Neuron (in vitro differentiated cells): ENCODE measurements around the gene RNF130.
"Not testable (repeated sequence)": the region's sequence is repeated elsewhere in the genome, so short reads cannot be mapped to it uniquely, and the experiment has no call there.

Source experiments
- H2AFZ ChIP-seq: one replicate; pipeline ENCODE4 v1.6.1; 2013; ENCODE audit warnings: low read depth, mild to moderate bottlenecking, inconsistent platforms, low read length, moderate library complexity
- H3K27me3 ChIP-seq: one replicate; pipeline ENCODE4 v1.6.1; 2013; ENCODE audit warnings: low read length; ENCODE audit not compliant: insufficient read depth
- H3K36me3 ChIP-seq: one replicate; pipeline ENCODE4 v1.6.1; 2013; ENCODE audit warnings: low read length; ENCODE audit not compliant: insufficient read depth
- H3K4me1 ChIP-seq: one replicate; pipeline ENCODE4 v1.6.1; 2013; ENCODE audit warnings: low read length; ENCODE audit not compliant: insufficient read depth
- H3K4me3 ChIP-seq: 2 replicates; pipeline ENCODE4 v1.5.1; 2013; ENCODE audit warnings: mild to moderate bottlenecking, low read length, moderate library complexity
- H3K9me3 ChIP-seq: one replicate; pipeline ENCODE4 v1.6.1; 2013; ENCODE audit warnings: low read length

The RNF130 gene

DNA sequence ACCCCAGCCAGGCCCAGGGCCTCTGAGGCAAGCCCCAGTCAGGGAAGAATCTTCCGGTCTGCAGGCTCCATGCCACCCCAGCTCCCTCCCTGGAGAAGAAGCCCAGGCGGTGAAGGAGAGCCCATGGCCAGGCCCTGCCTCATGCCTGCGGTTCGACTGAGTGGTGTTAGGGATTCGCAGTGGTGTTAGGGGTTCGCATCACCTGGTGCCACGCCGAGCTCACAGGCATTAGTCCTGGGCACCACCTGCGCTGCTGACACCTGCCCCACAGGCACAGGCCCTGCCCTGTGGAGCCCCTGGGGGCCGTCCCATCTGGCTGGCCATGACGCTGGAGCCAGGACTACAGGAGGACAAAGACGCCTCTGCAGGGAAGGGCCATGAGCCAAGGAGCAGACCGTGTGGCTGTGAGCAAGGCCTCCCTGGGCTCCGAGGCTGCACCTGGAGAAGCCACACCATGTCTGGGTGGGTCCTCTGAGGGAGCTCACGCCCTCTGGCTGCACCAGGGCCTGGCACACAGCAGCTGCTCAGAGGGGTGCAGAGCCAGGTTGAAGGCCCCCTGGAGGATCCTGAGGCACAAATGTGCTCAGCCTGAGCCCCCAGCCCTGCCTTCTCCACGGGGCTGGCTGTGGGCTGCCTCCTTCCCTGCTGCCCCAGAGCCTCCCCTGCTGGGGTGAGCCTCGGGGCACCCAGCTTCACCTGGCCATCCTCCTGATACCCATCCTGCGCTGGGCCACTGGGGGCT is 27.6 kb upstream of the RNF130 start:
- no peak overlapping the region for H2AFZ ChIP-seq
- H3K4me3 ChIP-seq, result no peak overlapping the region
- H3K9me3 ChIP-seq, result peaks cover 12% of the 10 kb centered on the region
- no peaks in the 10 kb centered on the region for H3K27me3 ChIP-seq
- no peaks in the 10 kb centered on the region for H3K4me1 ChIP-seq
- no peaks in the 10 kb centered on the region for H3K36me3 ChIP-seq

- Histone ChIP-seq H3K9me3 (peaks cover 12% of the 10 kb centered on the region), H2AFZ (no peak overlapping the region), H3K27me3 (no peaks in the 10 kb centered on the region), H3K36me3 (no peaks in the 10 kb centered on the region), H3K4me1 (no peaks in the 10 kb centered on the region), H3K4me3 (no peak overlapping the region)
Observed at GRCh38 chr5:180098526-180098925, 27.0 kb upstream of the RNF130 start.

DNA sequence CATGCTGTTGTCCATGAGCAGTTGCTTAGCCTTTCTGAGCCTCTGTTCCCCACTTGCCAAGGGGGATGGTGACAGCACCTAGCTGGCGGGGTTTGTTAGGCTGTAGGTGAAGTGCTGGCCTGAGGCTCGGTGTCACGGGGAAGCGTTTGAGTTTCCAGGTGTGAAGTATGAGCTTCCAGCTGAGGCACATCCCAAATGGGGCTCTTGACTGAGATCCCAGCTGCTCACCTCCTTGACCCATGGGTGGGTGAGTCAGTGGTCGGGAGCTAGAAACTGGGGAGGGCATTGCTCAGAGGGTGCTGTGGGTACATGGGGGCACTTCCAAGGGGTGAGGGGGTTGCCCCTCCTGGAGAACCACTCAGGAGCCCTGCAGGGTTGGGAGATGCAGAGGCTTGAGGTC is 26.4 kb upstream of the RNF130 start:
- no peaks in the 10 kb centered on the region for H3K27me3 ChIP-seq
- peaks cover 12% of the 10 kb centered on the region for H3K9me3 ChIP-seq
- H3K36me3 ChIP-seq, result no peaks in the 10 kb centered on the region
- no peaks in the 10 kb centered on the region for H3K4me1 ChIP-seq
- no peak overlapping the region for H2AFZ ChIP-seq
- H3K4me3 ChIP-seq, result no peak overlapping the region

- no peak overlapping the region for H2AFZ ChIP-seq
- H3K4me3 ChIP-seq, result no peak overlapping the region
- H3K4me1 ChIP-seq, result no peaks in the 10 kb centered on the region
- no peaks in the 10 kb centered on the region for H3K27me3 ChIP-seq
- H3K36me3 ChIP-seq, result no peaks in the 10 kb centered on the region
- peaks cover 12% of the 10 kb centered on the region for H3K9me3 ChIP-seq
Observed at GRCh38 chr5:180097163-180097894, 25.8 kb upstream of the RNF130 start.

GRCh38 chr5:180096616-180097015 is 25.1 kb upstream of the RNF130 start:
- H3K9me3 ChIP-seq, result peaks cover 11% of the 10 kb centered on the region

GRCh38 chr5:180095545-180095944 is 24.0 kb upstream of the RNF130 start:
- H2AFZ ChIP-seq, result no peak overlapping the region
- H3K36me3 ChIP-seq, result no peaks in the 10 kb centered on the region
- no peaks in the 10 kb centered on the region for H3K4me1 ChIP-seq
- no peak overlapping the region for H3K4me3 ChIP-seq
- no peaks in the 10 kb centered on the region for H3K27me3 ChIP-seq
- H3K9me3 ChIP-seq, result peaks cover 10% of the 10 kb centered on the region

More at GRCh38 chr5:180096616-180097015, 25.1 kb upstream of the RNF130 start:
- no peaks in the 10 kb centered on the region for H3K27me3 ChIP-seq
- no peak overlapping the region for H2AFZ ChIP-seq
- H3K4me3 ChIP-seq, result no peak overlapping the region
- no peaks in the 10 kb centered on the region for H3K36me3 ChIP-seq
- H3K4me1 ChIP-seq, result no peaks in the 10 kb centered on the region

GRCh38 chr5:180093651-180094382 is 22.3 kb upstream of the RNF130 start:
- H3K27me3 ChIP-seq, result no peaks in the 10 kb centered on the region
- no peak overlapping the region for H3K4me3 ChIP-seq
- H2AFZ ChIP-seq, result no peak overlapping the region
- no peaks in the 10 kb centered on the region for H3K4me1 ChIP-seq
- H3K36me3 ChIP-seq, result no peaks in the 10 kb centered on the region
- peaks cover 4% of the 10 kb centered on the region for H3K9me3 ChIP-seq

DNA sequence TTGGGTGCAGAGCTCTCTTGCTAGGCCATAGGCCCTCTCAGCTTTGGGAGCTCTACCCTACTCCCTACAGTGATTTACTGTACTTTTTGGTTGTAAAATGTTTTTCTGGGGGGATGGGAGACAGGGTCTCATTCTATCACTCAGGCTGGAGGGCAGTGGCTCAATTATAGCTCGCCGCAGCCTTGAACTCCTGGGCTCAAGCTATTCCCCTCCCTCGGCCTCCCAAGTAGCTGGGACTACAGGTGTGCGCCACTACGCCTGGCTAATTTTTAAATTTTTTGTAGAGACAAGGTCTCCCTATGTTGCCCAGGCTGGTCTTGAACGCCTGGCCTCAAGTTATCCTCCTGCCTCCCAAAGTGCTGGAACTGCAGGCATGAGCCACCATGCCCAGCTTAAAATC is 21.7 kb upstream of the RNF130 start:
- H3K4me3 ChIP-seq, result no peak overlapping the region
- no peaks in the 10 kb centered on the region for H3K4me1 ChIP-seq
- H3K27me3 ChIP-seq, result no peaks in the 10 kb centered on the region
- no peak overlapping the region for H2AFZ ChIP-seq
- H3K9me3 ChIP-seq, result no peaks in the 10 kb centered on the region
- no peaks in the 10 kb centered on the region for H3K36me3 ChIP-seq

DNA sequence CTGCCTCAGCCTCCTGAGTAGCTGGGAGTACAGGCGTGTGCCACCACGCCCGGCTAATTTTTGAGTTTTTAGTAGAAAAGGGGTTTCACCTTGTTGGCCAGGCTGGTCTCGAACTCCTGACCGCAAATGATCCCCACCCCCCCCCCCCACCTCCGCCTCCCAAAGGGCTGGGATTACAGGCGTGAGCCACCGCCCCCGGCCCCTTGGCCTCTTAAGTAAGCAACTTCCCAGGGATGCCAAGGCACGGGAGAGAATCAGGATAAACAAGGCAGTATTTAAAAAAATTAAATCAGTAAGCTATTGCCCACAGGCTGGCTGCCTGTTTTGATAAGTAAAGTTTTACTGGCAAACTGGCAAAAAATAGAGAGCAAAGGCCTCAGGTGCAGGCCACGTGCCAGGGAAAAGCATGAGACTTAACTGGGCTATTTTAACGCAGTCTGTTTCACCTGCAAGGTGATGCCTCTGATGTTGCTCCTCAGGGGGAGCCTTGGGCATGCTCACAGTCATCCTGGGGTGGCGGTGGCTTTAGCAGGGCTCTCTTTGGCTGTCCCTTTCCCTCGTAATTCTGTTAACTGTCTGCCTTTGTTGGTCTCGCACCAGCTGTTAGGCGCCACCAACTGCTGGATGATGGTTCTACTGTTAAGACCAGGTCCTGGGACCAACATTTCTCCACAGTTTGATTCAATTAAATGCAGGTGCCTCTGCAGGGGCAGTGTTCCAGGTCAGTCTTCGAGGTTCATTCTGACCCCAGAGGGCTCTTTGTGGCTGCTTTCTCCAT is 19.4 kb upstream of the RNF130 start:
- Histone ChIP-seq H3K27me3 (no peaks in the 10 kb centered on the region), H3K9me3 (no peaks in the 10 kb centered on the region), H3K4me3 (no peak overlapping the region), H3K36me3 (no peaks in the 10 kb centered on the region), H2AFZ (no peak overlapping the region), H3K4me1 (peaks cover under 1% of the 10 kb centered on the region)

GRCh38 chr5:180090098-180090768 is 18.7 kb upstream of the RNF130 start:
- H3K4me1 ChIP-seq, result peaks cover 8% of the 10 kb centered on the region
- H3K27me3 ChIP-seq, result no peaks in the 10 kb centered on the region
- H3K4me3 ChIP-seq, result no peak overlapping the region
- H3K36me3 ChIP-seq, result no peaks in the 10 kb centered on the region
- H3K9me3 ChIP-seq, result no peaks in the 10 kb centered on the region
- H2AFZ ChIP-seq, result no peak overlapping the region

DNA sequence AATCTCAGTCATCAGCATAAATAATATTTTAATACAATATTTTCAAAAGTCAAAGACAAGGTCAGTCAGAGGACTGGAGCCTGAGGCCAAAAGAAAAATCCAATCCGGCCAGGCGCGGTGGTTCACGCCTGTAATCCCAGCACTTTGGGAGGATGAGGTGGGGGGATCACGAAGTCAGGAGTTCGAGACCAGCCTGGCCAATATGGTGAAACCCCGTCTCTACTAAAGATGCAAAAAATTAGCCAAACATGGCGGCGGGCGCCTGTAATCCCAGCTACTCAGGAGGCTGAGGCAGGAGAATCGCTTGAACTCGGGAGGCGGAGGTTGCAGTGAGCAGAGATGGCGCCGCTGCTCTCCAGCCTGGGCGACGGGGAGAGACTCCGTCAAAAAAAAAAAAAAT is 18.1 kb upstream of the RNF130 start:
- peaks cover 14% of the 10 kb centered on the region for H3K4me1 ChIP-seq
- H3K9me3 ChIP-seq, H3K36me3 ChIP-seq, H3K27me3 ChIP-seq, H2AFZ ChIP-seq, H3K4me3 ChIP-seq: not testable (repeated sequence)

- Histone ChIP-seq H3K9me3 (no peaks in the 10 kb centered on the region), H3K4me3 (no peak overlapping the region), H3K27me3 (no peaks in the 10 kb centered on the region), H3K4me1 (peaks cover 25% of the 10 kb centered on the region), H2AFZ (no peak overlapping the region), H3K36me3 (no peaks in the 10 kb centered on the region)
Observed at GRCh38 chr5:180088561-180088960, 17.0 kb upstream of the RNF130 start.
